HG02623 (cell line): ENCODE measurements around the gene TBC1D17.

Experiments
- ATAC-seq: cut with Tn5 transposase; IDR thresholded peaks from one replicate; pipeline ENCODE4 v1.9.1; 2021; ENCODE audit warnings: moderate library complexity; ENCODE audit not compliant: unreplicated experiment

TBC1D17 gene

DNA sequence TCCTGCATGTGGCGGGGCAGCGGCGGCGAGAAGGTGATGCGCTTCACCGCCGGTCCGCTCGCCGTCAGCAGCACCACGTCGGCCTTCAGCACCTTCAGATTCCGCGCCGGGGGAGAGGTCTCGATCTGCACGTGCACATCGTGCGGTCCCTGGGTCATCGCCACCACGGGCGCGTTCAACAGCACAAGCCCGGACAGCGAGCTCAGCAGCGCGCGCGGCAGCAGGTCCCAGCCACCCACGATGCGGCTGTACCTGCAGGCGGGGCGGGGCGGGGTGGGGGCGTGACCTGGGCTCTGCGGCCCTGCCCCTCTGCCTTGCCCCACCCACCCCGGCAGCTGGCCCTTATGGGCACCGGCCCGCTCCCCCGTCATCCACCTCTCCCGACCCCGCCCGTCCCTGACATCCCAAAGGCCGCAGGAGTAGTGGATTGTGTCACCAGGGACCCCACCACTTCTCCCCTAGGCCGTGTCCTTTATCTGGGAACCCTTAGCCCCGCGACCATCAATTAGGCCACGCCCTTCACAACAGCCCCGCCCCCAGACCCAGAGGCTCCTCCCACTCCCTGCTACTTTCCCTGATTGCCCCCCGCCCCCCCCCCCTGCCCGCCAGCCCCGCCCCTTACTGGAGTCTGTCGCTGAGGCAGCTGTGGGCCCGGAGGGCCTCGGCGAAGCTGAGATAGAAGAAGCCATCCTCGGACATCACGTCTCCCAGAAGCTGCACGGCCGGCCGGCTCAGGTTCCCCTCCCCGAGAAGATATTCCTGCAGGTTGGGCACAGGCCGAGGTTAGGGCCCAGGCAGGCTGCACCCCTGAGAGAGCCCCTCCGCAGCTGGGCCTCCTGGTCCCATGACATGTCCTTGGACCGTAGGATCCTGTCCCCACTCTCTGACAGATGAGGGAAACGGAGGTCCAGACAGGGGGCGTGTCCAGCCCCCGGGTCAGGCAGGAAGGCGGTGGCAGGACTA, 13.1 kb downstream of the TBC1D17 start:
- no peak for ATAC-seq

DNA sequence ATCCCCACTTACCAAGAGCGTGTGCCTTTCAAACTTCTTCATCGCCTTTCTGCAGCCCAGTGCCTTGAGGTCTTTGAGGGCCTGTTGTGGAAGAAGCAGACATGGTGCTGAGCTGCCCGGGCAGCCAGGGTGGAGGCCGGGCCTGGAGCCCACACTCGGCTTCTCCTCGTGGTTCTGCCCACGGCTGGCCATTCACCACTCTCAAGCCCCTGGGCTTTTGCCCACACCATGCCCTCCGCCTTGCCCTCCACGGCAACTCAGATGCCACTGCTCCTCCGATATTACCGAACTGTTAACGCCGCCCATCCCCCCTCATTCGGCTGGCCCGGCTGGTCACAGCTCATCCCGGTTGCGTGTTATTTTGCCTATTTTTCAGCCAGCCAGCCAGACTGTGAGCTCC, 13.9 kb downstream of the TBC1D17 start:
- ATAC-seq: no peak

DNA sequence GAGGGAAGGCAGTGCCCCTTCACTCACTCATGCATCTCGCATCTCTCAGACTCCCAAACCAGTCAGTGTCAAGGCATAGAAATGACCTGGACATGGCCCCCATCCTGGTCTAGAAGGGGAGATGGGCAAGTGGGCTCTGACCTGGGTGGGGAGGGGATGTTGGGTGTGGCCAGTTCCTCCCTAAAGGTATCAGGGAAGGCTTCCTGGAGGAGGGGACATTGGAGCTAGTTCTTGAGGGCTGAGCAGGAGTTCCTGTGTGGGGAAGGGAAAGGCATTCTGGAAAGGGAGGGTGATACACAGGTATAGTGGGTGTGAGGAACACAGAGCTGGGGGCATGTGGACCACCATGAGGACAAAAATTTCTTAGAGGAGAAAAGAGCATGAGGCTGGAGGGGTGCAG, 15.2 kb downstream of the TBC1D17 start:
- no peak for ATAC-seq

DNA sequence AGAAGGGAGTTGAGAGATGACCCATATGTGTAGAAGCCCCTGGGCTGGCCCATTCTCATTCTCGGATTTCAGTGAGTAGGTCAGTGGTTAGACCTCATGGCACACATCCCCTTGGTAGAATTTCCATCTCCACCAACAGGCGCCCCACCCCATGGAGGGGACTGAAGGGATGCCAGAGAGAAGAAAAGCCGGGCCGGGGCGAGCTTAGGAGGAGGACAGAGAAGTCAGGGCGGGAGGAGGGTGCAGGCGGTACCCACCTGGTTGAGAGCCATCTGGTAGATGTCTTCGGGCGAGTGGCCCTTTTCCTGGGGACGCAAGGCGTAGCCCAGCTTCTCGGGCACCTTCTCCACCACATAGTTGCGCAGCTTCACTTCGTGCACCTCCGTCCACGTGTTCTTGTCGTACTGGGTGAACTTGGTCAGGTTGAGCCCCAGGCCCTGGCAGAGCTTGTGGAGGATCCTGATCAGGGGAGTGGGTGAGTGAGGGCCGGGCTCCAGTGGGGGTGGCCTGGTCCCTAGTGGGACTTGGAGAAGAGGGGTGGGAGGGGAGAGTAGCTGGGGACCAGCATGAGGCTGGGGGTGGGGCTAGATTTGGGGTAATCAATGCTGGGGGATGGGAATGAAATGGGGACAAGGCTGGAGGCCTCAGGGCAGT, 16.6 kb downstream of the TBC1D17 start:
- ATAC-seq: no peak

DNA sequence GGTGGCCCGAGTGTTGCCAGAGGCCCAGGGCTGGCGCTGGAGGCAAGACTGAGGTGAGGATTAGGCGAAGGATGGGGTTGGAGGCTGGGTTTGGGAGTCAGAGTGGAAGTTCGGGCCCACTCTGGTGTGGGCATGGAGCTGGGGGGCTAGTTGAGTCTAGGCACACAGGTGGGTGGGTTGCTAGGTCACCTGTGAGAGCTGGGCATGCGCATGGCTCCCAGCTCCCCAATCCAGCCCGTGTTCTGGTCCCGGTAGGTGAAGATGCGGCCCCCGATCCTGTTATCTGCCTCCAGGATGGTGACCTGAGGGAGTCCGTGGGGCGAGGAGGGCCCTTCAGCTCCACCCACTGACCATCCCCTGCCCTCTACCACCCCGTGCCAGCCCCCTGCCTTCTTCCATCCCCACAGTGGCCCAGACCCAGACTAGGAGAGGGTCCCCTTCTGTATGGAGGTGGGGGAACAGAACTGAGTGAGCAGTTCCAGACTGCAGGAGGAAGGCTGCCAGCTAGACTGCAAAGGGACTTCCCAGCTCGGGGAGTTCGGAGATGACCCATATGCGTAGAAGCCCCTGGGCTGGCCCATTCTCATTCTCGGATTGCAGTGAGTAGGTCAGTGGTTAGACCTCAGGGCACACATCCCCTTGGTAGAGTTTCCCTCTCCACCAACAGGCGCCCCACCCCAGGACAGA, 17.5 kb downstream of the TBC1D17 start:
- ATAC-seq: no peak

DNA sequence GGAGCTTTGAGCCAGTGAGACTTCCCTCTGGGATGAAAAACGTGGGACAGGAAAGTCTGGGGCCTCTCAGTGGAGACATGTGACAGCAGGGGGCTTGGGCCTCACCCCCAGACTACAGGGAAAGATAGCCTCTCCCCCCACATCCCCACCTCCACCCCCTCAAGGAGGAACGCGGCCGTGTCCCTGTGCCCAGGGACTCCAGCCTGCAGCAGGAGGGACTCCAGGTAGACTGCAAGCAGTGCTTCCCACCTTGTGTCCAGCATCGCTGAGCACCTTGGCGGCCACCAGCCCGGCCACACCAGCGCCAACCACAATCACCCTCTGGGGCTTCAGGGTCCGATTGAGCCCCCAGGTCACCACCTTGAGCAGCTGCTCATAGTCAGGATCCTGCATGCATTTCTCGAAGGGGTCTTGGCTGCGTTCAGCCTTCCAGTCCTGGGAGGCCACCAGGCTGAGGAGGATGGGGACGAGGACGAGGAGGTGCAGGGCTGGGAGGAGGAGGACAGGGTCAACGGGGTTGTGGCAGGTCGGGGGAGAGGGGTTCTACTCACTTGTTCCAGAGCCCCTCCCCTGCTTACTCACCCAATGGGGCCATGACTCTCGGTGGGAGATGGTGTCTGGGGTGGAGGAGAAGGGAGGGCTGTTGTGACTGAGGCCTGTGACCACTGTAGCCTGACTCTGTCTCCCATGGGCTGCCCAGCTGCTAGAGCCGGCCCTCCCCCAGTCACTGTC, 18.2 kb downstream of the TBC1D17 start:
- ATAC-seq: no peak

DNA sequence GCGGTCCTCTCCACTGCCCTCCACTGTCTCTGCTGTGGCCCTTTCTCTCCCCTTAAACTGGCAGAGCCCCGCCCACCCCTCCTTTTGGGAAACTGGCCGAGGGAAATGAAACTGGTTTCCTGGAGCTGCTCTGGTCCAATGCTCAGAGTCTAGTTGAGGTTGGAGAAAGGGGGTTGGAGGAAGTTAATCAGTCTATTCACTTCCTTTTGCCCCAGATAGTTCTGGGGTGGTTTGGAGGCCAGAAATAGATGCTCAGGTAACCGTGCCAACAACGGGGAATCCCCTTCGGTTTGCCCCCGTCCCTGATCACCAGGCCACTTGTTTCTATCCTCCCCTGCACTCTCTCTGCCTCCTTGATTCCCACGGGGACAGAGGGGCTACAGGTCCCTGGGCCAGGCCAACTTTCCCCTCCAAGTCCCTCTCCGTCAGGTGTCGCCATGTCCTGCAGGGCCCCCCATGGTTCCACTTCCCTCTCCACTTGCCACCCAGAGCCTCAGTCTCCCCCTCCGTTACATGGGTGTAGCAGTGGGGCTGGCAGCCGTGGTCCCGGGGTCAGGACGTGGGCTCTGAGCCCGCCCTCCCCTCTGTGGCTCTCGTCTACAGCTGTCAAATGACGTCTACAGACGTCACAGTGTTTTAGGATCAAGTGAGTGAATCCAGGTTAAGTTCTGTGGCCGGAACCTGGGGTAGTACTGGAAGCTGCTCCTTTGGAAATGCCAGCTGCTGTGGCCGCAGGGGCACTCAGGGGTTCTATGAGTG, 19.5 kb downstream of the TBC1D17 start, which contains the start of gene IL4I1:
Gene IL4I1, minus strand, starts transcription at position 25 of the 759 bp plus-strand sequence. CDS start 727 bp downstream, outside the sequence.
- ATAC-seq: peak; percentile 56

DNA sequence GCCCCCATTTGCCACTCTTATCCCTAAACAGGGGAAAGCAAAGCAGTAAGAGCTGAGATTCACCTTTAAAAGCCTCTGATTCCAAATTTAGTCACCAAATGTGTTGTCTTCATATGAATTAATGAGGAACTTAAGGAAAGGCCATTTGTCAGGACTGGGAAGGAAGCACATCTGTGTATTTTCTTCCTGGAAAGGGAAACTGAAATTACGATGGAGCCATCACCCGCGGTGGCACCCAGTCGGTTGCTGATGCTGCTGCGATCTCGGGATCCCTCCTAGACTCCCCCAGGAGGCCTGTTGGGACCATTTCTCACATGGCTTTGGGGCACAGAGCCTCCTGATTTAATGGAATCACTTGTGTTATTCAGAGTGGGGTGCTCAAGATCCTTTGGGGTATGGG, 26.6 kb downstream of the TBC1D17 start:
- no peak for ATAC-seq

DNA sequence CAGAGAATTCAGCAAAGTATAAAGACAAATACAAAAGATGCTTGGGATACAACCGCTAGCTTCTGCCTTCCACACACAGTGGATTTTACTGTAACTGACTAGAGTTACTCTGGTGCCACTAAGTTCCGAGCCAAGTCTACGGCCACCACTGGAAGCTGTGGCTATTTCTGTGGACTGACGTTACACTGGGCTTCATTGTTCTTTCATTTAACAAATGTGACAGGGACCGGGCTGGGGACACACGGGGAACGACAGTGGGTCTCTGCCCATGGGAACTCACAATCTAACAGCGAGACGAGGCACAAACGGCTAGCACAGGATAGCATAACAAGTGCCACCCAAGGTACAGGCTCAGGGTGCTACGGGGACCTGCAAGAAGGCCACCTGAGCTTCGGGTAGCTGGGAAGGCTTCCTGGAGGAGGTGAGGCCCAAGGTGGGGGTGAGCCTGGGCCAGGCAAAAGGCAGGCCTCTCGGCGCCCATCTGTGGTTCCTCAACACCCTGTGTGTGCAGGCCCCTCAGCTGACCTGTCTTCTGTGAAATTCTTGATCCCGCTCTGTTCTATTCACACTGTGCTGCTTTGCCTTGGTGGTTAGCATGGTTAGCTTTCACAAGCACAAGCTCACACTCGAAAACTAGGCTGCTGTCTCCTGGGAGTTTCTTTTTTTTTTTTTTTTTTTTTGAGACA, 29.5 kb downstream of the TBC1D17 start:
- ATAC-seq: no peak

DNA sequence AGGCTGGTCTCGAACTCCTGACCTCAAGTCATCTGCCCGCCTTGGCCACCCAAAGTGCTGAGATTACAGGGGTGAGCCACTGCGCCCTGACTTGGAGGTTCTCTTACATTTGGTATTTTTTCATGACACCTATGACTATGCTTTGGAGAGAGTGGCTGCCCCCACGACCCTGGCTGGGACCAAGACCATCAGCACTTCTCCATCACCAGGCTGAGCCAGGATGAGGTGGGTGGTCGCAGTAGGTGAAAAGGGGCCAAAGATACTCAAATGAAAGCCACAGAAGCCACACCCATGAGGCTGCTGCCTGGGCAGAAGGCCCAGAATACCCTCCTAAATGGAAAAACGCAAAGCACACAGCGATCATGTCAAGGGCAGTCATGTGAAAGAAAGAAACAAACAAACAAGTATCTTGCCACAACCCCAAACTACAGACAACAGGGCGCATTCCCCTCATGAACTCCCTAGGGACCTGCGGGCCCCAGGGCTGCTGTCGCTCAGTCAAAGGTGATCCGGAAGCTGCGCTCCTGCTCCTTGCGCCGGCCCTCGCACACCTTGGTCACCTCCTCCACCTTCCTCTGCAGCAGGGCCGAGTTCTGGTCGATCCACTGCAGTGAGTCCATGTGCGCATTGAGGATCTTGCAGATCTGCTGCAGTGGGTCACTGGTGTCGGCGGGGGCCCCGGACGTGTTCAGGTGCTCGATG, 30.4 kb downstream of the TBC1D17 start:
- no peak for ATAC-seq

DNA sequence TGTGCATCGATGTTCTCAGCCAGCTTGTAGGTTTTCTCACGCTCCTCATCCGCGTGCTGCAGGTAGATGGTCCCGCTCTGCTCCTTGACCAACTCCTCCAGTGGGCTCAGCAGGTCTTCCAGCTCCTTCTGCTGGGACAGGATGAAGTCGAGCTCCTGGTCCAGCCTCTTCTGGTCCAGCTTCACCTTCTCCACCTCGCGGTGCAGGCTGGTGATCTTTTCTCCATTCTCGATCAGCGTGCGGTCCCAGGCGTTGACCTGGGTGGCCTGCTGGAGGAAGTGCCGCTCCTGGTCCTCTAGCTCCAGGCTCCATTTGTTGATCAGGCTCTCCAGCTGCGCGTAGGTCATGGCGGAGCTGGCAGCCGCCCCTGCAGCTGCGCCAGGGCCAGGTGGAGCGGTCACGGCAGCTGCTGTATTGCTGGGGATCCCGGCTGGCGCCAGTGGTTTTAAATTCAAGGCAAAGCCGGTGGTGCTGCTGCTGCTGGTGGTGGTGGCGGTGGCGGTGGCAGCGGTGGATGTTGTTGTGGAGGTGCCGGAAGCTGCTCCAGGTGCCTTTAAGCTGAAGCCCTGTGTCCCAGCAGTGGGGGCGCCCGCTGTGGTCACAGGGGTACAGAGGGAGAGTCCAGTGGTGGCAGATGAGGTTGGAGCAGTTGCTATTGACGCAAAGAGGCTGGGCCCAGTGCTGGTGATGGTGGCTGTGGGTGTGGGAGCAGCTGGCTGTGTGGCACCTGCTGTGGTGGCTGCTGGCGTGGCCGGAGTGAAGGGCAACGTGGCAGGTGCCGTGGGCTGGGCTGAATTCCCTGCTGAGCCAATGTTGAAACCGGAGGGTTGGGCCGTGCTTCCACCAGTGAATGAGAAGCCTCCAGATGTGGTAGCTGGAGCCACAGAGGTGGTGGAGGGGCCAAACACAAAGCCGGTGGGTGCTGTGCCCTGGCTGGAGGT, 31.2 kb downstream of the TBC1D17 start:
- no peak for ATAC-seq

DNA sequence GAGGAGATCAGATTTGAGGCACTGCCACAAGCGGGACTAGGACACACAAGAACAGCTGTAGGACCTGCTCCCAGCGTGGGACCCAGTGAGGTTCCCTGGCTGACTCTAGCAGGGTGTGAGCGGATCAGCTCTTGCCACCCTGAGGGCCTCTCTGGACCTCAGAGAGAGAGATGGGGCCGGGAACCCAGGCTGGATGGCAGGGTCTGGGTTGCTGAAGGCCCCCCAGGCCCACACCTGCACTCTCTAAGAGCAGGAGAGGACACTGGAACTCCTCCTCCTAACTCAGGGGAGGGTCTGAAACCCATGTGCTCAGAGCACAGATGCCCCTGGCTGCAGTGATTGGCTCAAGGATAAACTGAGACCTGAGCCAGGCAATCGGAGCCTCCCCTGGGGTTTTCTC, 32.7 kb downstream of the TBC1D17 start:
- ATAC-seq: no peak

DNA sequence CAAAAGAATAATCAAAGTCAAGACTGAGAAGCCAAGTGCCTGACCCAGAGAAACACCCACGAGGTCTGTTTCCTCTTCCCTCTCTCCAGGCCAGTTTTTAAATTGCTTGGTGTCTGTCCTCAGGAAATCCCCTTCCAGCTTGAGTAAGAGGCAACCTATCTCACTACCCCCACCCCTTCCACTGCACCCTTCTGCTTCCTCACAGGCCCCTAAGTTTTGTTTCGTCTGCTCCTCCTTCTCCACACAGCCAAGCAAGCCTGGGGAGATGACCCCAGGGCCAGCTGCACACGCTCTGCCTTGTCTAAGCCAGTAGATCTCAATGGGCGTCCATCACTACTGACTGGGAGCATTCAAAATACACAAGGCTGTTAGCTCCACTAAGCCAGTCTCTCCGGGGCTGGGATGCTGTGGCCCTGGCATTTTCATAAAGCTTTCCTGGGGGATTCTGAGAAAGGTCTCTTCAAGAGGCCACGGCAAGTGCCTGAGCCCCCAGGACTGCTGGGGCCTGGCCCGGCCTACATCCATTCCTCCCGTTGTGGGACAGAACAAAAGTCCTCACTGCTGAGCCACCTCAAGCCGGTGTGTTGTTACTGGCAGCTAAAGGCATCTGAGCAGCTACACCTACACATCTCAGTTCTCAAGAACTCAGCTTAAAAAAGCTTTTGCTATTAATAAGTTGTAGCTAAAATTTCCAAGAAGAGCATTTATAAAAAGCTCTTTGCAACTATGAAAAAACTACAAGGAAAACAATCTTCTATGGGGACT, 34.1 kb downstream of the TBC1D17 start:
- no peak for ATAC-seq

DNA sequence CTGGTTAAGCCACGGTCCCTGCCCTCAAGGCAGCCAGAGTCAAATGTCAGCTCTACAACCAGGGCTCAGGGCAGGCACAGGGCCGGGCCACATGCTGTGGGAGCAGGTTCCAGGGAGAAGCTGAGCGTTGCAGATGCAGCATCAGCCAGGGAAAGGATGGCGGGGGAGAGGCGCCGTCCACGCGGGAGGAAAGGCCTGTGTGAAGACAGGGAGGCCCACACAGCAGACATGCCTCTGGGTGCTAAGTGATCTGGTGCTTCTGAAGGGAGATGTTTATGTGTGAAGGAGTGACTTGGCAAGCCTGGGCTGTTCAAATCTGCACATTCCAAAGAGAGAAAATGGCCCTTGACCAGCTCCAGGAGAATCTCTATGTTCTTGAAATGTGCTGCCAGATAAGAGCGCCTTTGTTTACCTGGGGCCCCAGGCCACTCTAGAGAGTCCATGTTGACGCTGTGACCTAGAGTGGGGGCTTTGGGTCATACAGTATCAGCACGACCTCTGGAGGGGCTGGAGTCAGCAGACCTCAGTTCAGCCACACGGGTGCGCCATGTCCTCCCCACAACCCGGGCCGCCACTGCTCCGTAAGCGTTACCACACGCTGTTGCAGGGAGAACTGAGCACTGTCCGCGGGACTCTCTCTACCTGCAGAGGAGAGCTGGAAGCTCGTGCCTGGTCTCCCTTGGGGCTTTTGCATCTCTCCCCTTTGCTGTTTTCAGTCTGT, 35.6 kb downstream of the TBC1D17 start:
- ATAC-seq: no peak

DNA sequence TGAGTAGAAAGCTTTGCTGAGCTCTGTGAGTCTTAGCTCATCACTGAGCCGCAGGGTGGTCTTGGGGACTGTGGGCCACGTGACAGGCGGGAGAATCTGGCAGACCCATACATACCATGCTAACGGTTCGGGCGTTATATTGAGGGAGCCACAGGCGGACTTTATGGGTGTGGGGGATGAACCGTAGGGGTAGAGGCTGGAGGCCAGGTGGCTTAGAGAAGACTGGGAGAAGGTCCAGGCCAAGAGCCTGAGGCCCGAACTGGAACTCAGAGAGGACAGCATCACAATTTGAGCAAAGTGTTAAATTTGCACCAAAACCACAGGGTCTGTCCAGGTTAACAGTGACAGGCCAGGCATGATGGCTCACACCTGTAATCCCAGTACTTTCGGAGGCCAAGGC, 36.2 kb downstream of the TBC1D17 start:
- no peak for ATAC-seq

DNA sequence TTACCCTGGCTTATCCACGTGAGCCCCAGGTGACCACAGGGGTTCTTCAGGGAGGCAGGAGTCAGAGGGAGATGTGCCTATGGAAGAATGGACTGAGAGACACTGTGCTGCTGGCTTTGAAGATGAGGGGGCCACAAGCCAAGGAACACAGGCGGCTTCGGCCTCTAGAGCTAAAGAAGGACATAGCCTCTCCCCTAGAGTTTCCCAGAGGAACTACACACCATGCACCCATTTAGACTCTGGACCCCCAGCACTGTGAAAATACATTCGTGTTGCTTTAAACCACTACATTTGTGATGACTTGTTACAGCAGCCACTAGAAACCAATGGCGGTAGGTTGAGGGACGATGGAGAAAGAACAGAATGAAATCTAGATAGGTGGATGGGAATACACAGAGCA, 37.8 kb downstream of the TBC1D17 start:
- no peak for ATAC-seq
